HepG2 (cell line): ENCODE results near the gene GEMIN2. TPM values are rescaled to one million over a fixed set of nuclear protein-coding genes. Genes with fewer than 3 reads are reported as not detected.

ENCODE experiments used
- KDM5A ChIP-seq: fragments of 200-600 bp; sonication (generic); IDR thresholded peaks from 2 replicates; pipeline ENCODE4 v1.7.0; 2018; ENCODE audit warnings: antibody characterized with exemption, mild to moderate bottlenecking, low read length, borderline replicate concordance
- KLF11 ChIP-seq: IDR thresholded peaks from 2 replicates; pipeline ENCODE4 v1.6.1; 2016; ENCODE audit warnings: missing compliant biosample characterization
- MAFF ChIP-seq: IDR thresholded peaks from 2 replicates; pipeline ENCODE4 v1.6.1; 2011; ENCODE audit warnings: low read depth, low read length, improper control_type of control experiment
- RFXAP ChIP-seq: sonication (generic); formaldehyde crosslinking; IDR thresholded peaks from 2 replicates; pipeline ENCODE4 v1.4.0; 2020; ENCODE audit warnings: missing genetic modification reagents, borderline replicate concordance
- SIN3A ChIP-seq: IDR thresholded peaks from 2 replicates; pipeline ENCODE4 v1.6.1; 2011; ENCODE audit warnings: low read depth, mild to moderate bottlenecking, control low read depth, low read length, borderline replicate concordance
- SIX1 ChIP-seq: sonication (generic); formaldehyde crosslinking; IDR thresholded peaks from 2 replicates; pipeline ENCODE4 v1.4.0; 2020; ENCODE audit warnings: missing genetic modification reagents, borderline replicate concordance
- SSRP1 ChIP-seq: IDR thresholded peaks from 2 replicates; pipeline ENCODE4 v1.6.1; 2016; ENCODE audit warnings: control low read depth
- TOPORS ChIP-seq: sonication (generic); formaldehyde crosslinking; IDR thresholded peaks from 2 replicates; pipeline ENCODE4 v1.8.0; 2023; ENCODE audit warnings: mild to moderate bottlenecking, missing genetic modification reagents
- YY1 ChIP-seq: IDR thresholded peaks from 2 replicates; pipeline ENCODE4 v1.6.1; 2011; ENCODE audit warnings: low read length, low read depth, moderate library complexity, mild to moderate bottlenecking; ENCODE audit not compliant: insufficient read depth, insufficient replicate concordance
- ZNF24 ChIP-seq: fragments of 450-650 bp; IDR thresholded peaks from 2 replicates; pipeline ENCODE4 v1.6.1; 2017; ENCODE audit warnings: antibody characterized with exemption, mild to moderate bottlenecking
- ZNF709 ChIP-seq: sonication (generic); formaldehyde crosslinking; IDR thresholded peaks from 2 replicates; pipeline ENCODE4 v1.5.0; 2020; ENCODE audit warnings: mild to moderate bottlenecking, missing genetic modification reagents
- ZNF780A ChIP-seq: sonication (generic); formaldehyde crosslinking; IDR thresholded peaks from 2 replicates; pipeline ENCODE4 v1.8.0; 2022; ENCODE audit warnings: mild to moderate bottlenecking, missing genetic modification reagents, moderate library complexity
- polyA plus RNA-seq, 8 experiments: library from polyadenylated mRNA; depleted of rRNA in 3 of 8; stranded (reverse) in 7 of 8; unstranded in 1 of 8; fragments of >200 nt; fragmentation: Illumina TruSeq in 4 of 8; extraction: Trizol in 4 of 8; gene quantifications; 2 replicates each; pipeline versions ENCODE4 v1.2.1 to v1.2.3, GENCODE V29; 2011 to 2016; ENCODE audit warnings: low read depth in 4 of 8, missing spikeins in 1 of 8, mixed read lengths in 1 of 8; ENCODE audit not compliant: insufficient read depth in 1 of 8
- total RNA-seq, 5 experiments: library from RNA; depleted of rRNA; stranded (reverse); fragments of >200 nt; fragmentation: Illumina TruSeq; extraction: Trizol; gene quantifications; 2 replicates each; pipeline ENCODE4 v1.2.3, GENCODE V29; 2016; ENCODE audit warnings: low read depth in 1 of 5
- TF ChIP-seq, protein P1 (sequence below): IDR thresholded peaks from 2 replicates; pipeline ENCODE4 v1.6.1; 2016; ENCODE audit warnings: low read depth
- TF ChIP-seq, protein P2 (sequence below): sonication (generic); formaldehyde crosslinking; IDR thresholded peaks from 2 replicates; pipeline ENCODE4 v1.4.0; 2020; ENCODE audit warnings: missing genetic modification reagents; ENCODE audit errors: not compliant biosample characterization
- TF ChIP-seq, protein P3 (sequence below): sonication (generic); formaldehyde crosslinking; conservative IDR thresholded peaks from 2 replicates; pipeline ENCODE4 v1.8.1; 2023; ENCODE audit warnings: missing genetic modification reagents
- TF ChIP-seq, protein P4 (sequence below): sonication (generic); formaldehyde crosslinking; IDR thresholded peaks from 2 replicates; pipeline ENCODE4 v1.4.0; 2020; ENCODE audit warnings: missing genetic modification reagents
- TF ChIP-seq, protein P5 (sequence below): sonication (generic); formaldehyde crosslinking; IDR thresholded peaks from 2 replicates; pipeline ENCODE4 v1.4.0; 2020; ENCODE audit warnings: mild to moderate bottlenecking, missing genetic modification reagents
- TF ChIP-seq, protein P6 (sequence below): sonication (generic); formaldehyde crosslinking; IDR thresholded peaks from 2 replicates; pipeline ENCODE4 v1.5.1; 2020; ENCODE audit warnings: missing genetic modification reagents, mild to moderate bottlenecking, borderline replicate concordance

The GEMIN2 gene
- total and polyA plus RNA-seq, 2 of the 13 experiments (the other 11 are each of a cell fraction or from before 2014, with no cell fraction given): 54.8 to 110 TPM

DNA sequence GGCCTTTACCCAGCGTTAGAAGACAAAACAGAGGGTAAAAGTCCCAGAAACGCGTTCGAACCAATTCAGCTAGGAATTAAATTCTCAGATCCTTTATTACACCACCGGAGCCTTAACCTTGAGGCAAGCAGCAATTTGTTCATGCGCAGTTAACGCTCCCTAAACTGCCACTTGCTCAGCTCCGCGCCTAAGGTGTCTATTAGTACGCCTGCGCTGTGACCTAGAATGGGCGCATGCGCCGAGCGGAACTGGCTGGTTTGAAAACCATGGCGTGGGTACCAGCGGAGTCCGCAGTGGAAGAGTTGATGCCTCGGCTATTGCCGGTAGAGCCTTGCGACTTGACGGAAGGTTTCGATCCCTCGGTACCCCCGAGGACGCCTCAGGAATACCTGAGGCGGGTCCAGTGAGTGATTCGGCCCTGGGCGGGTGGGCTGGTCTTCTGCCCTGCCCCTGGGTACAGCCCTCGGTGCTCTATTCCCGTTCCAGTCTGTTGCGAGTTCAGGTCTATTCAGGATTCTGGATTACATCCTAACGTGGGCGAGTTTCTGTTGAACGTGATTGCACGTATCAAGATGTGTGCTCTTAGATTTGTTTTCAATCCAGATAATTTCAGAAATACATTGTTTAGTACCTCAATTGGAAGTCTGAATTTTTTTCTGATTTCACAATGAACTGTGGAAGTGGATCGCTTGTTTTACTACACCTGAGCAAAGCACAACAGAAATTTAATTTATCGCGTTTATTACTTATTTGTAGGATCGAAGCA is at the start of gene GEMIN2 (continued):
- no peak for TF ChIP-seq KLF11
- TF ChIP-seq, protein P1, sequence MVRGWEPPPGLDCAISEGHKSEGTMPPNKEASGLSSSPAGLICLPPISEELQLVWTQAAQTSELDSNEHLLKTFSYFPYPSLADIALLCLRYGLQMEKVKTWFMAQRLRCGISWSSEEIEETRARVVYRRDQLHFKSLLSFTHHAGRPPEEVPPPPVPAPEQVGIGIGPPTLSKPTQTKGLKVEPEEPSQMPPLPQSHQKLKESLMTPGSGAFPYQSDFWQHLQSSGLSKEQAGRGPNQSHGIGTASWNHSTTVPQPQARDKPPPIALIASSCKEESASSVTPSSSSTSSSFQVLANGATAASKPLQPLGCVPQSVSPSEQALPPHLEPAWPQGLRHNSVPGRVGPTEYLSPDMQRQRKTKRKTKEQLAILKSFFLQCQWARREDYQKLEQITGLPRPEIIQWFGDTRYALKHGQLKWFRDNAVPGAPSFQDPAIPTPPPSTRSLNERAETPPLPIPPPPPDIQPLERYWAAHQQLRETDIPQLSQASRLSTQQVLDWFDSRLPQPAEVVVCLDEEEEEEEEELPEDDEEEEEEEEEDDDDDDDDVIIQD (CRISPR knock-in tag): peak; percentile 78; the same call in 1 of the 2 replicates
- TF ChIP-seq KDM5A: peak; percentile 91
- TF ChIP-seq, protein P2, sequence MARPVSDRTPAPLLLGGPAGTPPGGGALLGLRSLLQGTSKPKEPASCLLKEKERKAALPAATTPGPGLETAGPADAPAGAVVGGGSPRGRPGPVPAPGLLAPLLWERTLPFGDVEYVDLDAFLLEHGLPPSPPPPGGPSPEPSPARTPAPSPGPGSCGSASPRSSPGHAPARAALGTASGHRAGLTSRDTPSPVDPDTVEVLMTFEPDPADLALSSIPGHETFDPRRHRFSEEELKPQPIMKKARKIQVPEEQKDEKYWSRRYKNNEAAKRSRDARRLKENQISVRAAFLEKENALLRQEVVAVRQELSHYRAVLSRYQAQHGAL: peak; percentile 97
- TF ChIP-seq, protein P3, sequence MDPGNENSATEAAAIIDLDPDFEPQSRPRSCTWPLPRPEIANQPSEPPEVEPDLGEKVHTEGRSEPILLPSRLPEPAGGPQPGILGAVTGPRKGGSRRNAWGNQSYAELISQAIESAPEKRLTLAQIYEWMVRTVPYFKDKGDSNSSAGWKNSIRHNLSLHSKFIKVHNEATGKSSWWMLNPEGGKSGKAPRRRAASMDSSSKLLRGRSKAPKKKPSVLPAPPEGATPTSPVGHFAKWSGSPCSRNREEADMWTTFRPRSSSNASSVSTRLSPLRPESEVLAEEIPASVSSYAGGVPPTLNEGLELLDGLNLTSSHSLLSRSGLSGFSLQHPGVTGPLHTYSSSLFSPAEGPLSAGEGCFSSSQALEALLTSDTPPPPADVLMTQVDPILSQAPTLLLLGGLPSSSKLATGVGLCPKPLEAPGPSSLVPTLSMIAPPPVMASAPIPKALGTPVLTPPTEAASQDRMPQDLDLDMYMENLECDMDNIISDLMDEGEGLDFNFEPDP (CRISPR knock-in tag): no peak
- TF ChIP-seq YY1: peak; percentile 91
- TF ChIP-seq SIN3A: peak; percentile 85; the same call in 1 of the 2 replicates
- no peak for TF ChIP-seq ZNF780A
- TF ChIP-seq TOPORS: peak; percentile 63; the same call in 1 of the 2 replicates
- TF ChIP-seq, protein P4, sequence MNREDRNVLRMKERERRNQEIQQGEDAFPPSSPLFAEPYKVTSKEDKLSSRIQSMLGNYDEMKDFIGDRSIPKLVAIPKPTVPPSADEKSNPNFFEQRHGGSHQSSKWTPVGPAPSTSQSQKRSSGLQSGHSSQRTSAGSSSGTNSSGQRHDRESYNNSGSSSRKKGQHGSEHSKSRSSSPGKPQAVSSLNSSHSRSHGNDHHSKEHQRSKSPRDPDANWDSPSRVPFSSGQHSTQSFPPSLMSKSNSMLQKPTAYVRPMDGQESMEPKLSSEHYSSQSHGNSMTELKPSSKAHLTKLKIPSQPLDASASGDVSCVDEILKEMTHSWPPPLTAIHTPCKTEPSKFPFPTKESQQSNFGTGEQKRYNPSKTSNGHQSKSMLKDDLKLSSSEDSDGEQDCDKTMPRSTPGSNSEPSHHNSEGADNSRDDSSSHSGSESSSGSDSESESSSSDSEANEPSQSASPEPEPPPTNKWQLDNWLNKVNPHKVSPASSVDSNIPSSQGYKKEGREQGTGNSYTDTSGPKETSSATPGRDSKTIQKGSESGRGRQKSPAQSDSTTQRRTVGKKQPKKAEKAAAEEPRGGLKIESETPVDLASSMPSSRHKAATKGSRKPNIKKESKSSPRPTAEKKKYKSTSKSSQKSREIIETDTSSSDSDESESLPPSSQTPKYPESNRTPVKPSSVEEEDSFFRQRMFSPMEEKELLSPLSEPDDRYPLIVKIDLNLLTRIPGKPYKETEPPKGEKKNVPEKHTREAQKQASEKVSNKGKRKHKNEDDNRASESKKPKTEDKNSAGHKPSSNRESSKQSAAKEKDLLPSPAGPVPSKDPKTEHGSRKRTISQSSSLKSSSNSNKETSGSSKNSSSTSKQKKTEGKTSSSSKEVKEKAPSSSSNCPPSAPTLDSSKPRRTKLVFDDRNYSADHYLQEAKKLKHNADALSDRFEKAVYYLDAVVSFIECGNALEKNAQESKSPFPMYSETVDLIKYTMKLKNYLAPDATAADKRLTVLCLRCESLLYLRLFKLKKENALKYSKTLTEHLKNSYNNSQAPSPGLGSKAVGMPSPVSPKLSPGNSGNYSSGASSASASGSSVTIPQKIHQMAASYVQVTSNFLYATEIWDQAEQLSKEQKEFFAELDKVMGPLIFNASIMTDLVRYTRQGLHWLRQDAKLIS (CRISPR knock-in tag): peak; percentile 71; the same call in 1 of the 2 replicates
- peak; percentile 84; the same call in 1 of the 2 replicates for TF ChIP-seq ZNF709 (CRISPR knock-in tag)
- TF ChIP-seq, protein P5, sequence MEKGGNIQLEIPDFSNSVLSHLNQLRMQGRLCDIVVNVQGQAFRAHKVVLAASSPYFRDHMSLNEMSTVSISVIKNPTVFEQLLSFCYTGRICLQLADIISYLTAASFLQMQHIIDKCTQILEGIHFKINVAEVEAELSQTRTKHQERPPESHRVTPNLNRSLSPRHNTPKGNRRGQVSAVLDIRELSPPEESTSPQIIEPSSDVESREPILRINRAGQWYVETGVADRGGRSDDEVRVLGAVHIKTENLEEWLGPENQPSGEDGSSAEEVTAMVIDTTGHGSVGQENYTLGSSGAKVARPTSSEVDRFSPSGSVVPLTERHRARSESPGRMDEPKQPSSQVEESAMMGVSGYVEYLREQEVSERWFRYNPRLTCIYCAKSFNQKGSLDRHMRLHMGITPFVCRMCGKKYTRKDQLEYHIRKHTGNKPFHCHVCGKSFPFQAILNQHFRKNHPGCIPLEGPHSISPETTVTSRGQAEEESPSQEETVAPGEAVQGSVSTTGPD: peak; percentile 84; the same call in 1 of the 2 replicates
- 0 out of 2 replicates have a peak, but pooled peaks have one; percentile 5 for TF ChIP-seq SIX1 (CRISPR knock-in tag)
- TF ChIP-seq RFXAP: peak; percentile 96
- TF ChIP-seq, protein P6, sequence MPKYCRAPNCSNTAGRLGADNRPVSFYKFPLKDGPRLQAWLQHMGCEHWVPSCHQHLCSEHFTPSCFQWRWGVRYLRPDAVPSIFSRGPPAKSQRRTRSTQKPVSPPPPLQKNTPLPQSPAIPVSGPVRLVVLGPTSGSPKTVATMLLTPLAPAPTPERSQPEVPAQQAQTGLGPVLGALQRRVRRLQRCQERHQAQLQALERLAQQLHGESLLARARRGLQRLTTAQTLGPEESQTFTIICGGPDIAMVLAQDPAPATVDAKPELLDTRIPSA (CRISPR knock-in tag): no peak; the same call in 1 of the 2 replicates
- no peak for TF ChIP-seq MAFF
- peak; percentile 81; the same call in 1 of the 2 replicates for TF ChIP-seq SSRP1 (CRISPR knock-in tag)
- no peak for TF ChIP-seq ZNF24
